ENCODE measurements around the gene IGLL5.

- TF ChIP-seq CBX5 (IDR thresholded peaks at IDR 0.05; ENCODE audit: borderline replicate concordance, low read depth) (no peak), SRSF3 (IDR thresholded peaks at IDR 0.05; ENCODE audit: insufficient read depth, low read length) (no peak), CTCF (IDR thresholded peaks at IDR 0.05 in 2 of 3, conservative IDR thresholded peaks at IDR 0.05 in 1 of 3; ENCODE audit: insufficient read depth in 2 of 3, low read depth in 1 of 3, low read length in 3 of 3) (no peak), POLR2A (conservative IDR thresholded peaks at IDR 0.05) (no peak), POLR2AphosphoS5 (IDR thresholded peaks at IDR 0.05; ENCODE audit: control insufficient read depth, insufficient read depth, low read depth, low read length) (no peak), GTF2B (IDR thresholded peaks at IDR 0.05; ENCODE audit: extremely low read depth, insufficient read length) (no peak), PHB2 (IDR thresholded peaks at IDR 0.05; ENCODE audit: low read depth) (no peak), ZNF212 (CRISPR knock-in tag; IDR thresholded peaks at IDR 0.05) (no peak), BRCA1 (IDR thresholded peaks at IDR 0.05) (no peak), BRCA1 (CRISPR knock-in tag; IDR thresholded peaks at IDR 0.05) (no peak), ATF7 (IDR thresholded peaks at IDR 0.05) (no peak), EZH2 (IDR thresholded peaks at IDR 0.05; ENCODE audit: borderline replicate concordance, low read depth, low read length) (no peak)
These were observed 39.2 kb upstream of the IGLL5 start for GRCh38 chr22:22848364-22848866.

Data from K562 (cell line).